GM12865 (cell line): ENCODE results near the gene KRT9.

ENCODE experiments used
- DNase-seq: peaks from one replicate; pipeline ENCODE4 v3.0.0; 2010; ENCODE audit warnings: low read depth
- H3K4me3 ChIP-seq: 2 replicates; pipeline ENCODE4 v1.5.1; 2011; ENCODE audit warnings: mild to moderate bottlenecking, low read depth, low read length, control low read depth
- TF ChIP-seq, protein P1 (sequence below): IDR thresholded peaks from 2 replicates; pipeline ENCODE4 v1.5.1; 2011; ENCODE audit warnings: low read length, control low read depth, low read depth, inconsistent platforms; ENCODE audit not compliant: insufficient read depth; ENCODE audit errors: missing control alignments

The KRT9 gene

DNA sequence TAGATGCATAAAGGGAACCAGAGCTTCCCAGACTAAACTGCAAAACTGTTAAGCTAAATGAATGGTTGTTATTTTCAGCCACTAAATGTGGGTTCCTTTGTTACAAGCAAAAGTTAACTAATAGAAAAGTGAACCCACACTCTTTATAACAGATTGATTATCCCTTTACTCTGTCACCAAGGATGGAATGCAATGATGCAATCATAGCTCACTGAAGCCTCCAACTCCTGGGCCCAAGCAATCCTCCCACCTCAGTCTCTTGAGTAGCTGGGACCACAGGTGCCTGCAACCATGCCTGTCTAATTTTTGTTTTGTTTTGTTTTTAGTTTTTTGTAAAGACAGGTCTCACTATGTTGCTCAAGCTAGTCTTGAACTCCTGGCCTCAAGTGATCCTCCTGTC, 6.5 kb downstream of the KRT9 start:
- TF ChIP-seq, protein P1, sequence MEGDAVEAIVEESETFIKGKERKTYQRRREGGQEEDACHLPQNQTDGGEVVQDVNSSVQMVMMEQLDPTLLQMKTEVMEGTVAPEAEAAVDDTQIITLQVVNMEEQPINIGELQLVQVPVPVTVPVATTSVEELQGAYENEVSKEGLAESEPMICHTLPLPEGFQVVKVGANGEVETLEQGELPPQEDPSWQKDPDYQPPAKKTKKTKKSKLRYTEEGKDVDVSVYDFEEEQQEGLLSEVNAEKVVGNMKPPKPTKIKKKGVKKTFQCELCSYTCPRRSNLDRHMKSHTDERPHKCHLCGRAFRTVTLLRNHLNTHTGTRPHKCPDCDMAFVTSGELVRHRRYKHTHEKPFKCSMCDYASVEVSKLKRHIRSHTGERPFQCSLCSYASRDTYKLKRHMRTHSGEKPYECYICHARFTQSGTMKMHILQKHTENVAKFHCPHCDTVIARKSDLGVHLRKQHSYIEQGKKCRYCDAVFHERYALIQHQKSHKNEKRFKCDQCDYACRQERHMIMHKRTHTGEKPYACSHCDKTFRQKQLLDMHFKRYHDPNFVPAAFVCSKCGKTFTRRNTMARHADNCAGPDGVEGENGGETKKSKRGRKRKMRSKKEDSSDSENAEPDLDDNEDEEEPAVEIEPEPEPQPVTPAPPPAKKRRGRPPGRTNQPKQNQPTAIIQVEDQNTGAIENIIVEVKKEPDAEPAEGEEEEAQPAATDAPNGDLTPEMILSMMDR: no peak
- no peak overlapping the region for H3K4me3 ChIP-seq
- no peak for DNase-seq

DNA sequence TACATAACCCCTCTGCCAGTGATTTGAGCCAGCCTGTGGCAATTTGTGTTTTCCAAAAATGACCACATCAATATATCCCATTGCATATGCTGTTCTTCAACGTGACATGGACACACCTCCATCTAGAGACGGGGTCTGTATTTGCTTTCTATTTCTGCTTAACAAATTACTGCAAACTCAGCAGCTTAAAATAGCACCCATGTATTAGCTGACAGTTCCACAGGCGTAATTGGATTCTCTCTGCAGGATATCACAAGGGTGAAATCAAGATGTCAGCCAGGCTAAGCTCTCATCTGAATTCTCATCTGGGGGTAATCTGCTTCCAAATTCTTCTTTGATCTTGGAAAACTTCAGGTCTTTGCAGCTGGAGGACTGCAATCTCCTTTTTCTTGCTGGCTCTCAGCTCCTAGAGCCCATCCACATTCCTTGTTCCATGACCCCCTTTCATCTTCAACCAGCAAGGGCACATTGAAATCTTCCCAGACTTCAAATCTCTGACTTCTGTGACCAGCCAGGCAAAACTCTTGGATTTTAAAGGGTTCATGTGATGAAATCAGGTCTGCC, 8.2 kb downstream of the KRT9 start:
- TF ChIP-seq, protein P1: no peak
- DNase-seq: no peak
- no peak overlapping the region for H3K4me3 ChIP-seq

DNA sequence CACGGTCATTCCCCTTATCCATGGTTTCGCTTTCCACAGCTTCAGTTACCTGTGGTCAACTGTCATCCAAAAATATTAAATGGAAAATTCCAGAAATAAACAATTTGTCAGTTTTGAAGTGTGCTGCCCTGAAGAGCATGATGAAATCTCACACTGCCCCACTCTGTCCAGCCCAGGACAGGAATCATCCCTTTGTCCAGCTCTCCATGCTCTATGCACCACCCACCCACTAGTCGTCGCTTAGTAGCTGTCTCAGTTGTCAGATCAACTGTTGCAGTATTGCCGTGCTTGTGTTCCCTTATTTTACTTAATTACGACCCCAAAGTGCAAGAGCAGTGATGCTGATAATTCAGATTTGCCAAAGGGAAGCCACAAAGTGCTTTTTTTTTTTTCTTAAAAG, 10.3 kb downstream of the KRT9 start:
- TF ChIP-seq, protein P1: no peak
- no peak for DNase-seq
- H3K4me3 ChIP-seq: no peak overlapping the region

DNA sequence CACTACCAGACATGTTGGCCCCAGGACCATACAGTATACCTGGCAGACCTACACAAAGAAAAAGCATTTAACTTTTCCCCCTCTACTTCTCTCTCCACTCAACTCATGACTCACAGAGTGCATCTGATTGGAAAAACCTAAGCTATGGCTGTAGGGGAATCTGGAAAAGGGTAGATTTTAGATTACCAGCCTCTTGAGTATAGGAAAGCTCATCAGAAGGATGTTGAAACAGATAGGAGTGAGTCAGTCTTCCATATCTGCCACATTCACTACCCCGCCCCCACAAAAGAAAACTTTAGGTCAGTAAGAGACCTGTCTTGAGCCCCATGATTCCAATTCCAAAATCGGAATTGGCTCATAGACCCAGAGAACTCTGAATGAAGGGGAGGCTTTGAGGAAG, 12.3 kb downstream of the KRT9 start:
- no peak for DNase-seq
- TF ChIP-seq, protein P1: no peak
- H3K4me3 ChIP-seq: no peak overlapping the region

DNA sequence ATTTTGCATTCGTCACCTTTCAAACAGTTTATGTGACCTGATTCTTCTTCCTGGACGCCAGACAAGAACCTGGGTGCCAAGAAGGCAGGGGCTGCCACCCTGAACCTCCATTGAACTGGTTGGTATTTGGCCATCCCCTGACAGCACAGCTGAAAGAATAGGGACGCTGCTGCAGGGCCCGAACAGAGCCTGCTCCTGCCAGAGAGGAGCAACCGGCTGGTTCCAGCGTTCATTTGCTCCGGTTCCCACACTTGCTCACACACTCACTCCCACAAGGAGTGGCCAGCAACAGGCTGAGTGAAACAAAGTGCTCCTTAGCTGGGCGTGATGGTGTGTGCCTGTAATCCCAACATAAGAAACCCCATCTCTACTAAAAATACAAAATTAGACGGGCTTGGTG, 14.9 kb downstream of the KRT9 start:
- TF ChIP-seq, protein P1: no peak
- no peak for DNase-seq
- H3K4me3 ChIP-seq: no peak overlapping the region

DNA sequence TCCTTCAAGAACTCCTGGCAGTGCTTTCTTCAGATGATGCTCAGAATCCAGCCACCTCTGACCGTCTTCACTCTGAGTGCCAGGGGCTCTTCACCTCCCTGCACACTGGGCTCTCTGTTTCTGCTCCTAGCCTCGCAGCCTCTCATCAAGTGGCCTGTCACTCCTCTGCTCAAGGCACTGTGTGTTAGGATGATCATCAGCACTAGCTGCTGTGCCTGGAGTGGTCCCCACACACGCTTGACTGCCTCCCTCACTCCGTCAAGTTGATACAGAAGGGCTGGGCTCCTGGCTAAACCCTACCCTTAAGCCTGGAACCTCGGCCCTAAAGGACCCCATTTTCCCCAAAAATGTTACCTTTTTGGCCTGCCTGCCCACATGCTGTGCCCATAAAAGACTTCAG, 15.6 kb downstream of the KRT9 start:
- no peak overlapping the region for H3K4me3 ChIP-seq
- DNase-seq: no peak
- TF ChIP-seq, protein P1: no peak
